Measurements from ENCODE around the gene ATXN1. TPM values are rescaled to one million over a fixed set of nuclear protein-coding genes. Genes with fewer than 3 reads are reported as not detected.

Gene ATXN1
- polyA plus RNA-seq, 2 of the 4 experiments (the other 2 are of a cell fraction): 2.9 to 8.3 TPM

- CTCF ChIA-PET: interaction anchor here (1.7 to 4.8 kb wide), 3 partner anchors 9 to 92 kb away, joined by 3 to 27 read pairs (median 10); no protein-coding TSS in a partner anchor
- DNase-seq (ENCODE audit: low read depth in 1 of 2, low spot score in 1 of 2): no peak
- Histone ChIP-seq H3K9me3 (no peaks in the 10 kb centered on the region), H3K27ac (no peak overlapping the region), H3K4me1 (peaks cover 17% of the 10 kb centered on the region), H3K4me3 (no peak overlapping the region), H3K4me2 (no peak overlapping the region)
- TF ChIP-seq, protein P1, sequence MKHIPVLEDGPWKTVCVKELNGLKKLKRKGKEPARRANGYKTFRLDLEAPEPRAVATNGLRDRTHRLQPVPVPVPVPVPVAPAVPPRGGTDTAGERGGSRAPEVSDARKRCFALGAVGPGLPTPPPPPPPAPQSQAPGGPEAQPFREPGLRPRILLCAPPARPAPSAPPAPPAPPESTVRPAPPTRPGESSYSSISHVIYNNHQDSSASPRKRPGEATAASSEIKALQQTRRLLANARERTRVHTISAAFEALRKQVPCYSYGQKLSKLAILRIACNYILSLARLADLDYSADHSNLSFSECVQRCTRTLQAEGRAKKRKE (CRISPR knock-in tag; IDR thresholded peaks at IDR 0.05; ENCODE audit: low read depth): no peak
- TF ChIP-seq SREBF2 (IDR thresholded peaks at IDR 0.05): no peak
- no peak for TF ChIP-seq RNF2 (IDR thresholded peaks at IDR 0.05; ENCODE audit: borderline replicate concordance, low read depth)
- no peak for TF ChIP-seq RAD21 (conservative IDR thresholded peaks at IDR 0.05 in 1 of 2, IDR thresholded peaks at IDR 0.05 in 1 of 2)
- POLR2A ChIA-PET: no interaction called here
- no peak for FAIRE-seq
- WGBS (ENCODE audit: missing lambda C conversion rate): 76% methylated on average over 10 of the region's 10 CpGs
- no peak for ATAC-seq
These were observed 486.2 kb downstream of the ATXN1 start for GRCh38 chr6:16274885-16275589.

- Histone ChIP-seq H3K4me3 (no peak overlapping the region), H3K4me2 (no peak overlapping the region), H3K4me1 (peaks cover 17% of the 10 kb centered on the region), H3K27ac (no peak overlapping the region), H3K9me3 (no peaks in the 10 kb centered on the region)
- FAIRE-seq (no peak), DNase-seq (ENCODE audit: low read depth in 1 of 2, low spot score in 1 of 2) (no peak), ATAC-seq (no peak)
- ChIA-PET POLR2A (no interaction called here), CTCF (interaction anchor here (1.7 to 4.8 kb wide), 2 partner anchors 12 to 92 kb away, joined by 3 to 27 read pairs; no protein-coding TSS in a partner anchor)
- TF ChIP-seq FOXS1 (CRISPR knock-in tag; IDR thresholded peaks at IDR 0.05) (no peak), HMGXB4 (CRISPR knock-in tag; IDR thresholded peaks at IDR 0.05; ENCODE audit: borderline replicate concordance) (no peak), HOXA7 (CRISPR knock-in tag; IDR thresholded peaks at IDR 0.05) (no peak), NPAS2 (CRISPR knock-in tag; IDR thresholded peaks at IDR 0.05; ENCODE audit: borderline replicate concordance) (no peak), CEBPB (IDR thresholded peaks at IDR 0.05) (no peak), JUN (IDR thresholded peaks at IDR 0.05) (no peak), EHF (CRISPR knock-in tag; IDR thresholded peaks at IDR 0.05) (no peak), SMC3 (IDR thresholded peaks at IDR 0.05) (no peak), MAZ (IDR thresholded peaks at IDR 0.05; ENCODE audit: borderline replicate concordance, low read depth, low read length) (no peak), RFX5 (IDR thresholded peaks at IDR 0.05) (no peak), CBX2 (IDR thresholded peaks at IDR 0.05; ENCODE audit: borderline replicate concordance, low read depth) (no peak)
- 70% methylated on average over 3 of the region's 4 CpGs for WGBS (ENCODE audit: missing lambda C conversion rate)
These were observed 486.8 kb downstream of the ATXN1 start for GRCh38 chr6:16274483-16274882.

DNA sequence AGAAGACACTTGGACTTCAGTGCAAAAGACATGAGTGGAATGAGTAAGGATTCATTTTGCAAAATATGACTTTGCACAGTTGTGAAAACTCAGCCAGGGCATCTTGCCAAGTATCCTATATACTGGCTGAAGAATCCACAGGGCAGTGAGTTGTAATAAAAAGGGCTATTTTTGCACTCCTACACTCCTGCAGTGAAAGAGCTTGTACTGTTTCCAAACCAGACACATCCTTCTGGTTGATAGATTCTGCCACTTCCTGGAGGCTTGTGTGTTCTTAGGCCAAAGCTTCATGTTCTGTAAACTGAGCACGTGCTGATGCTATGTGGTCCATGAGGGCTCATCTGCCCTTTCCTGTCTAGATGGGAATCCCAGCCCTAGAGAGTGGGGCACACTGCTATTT is 488.0 kb downstream of the ATXN1 start:
- H3K9me3 ChIP-seq: no peaks in the 10 kb centered on the region
- ChIA-PET CTCF (interaction anchor here (4.8 kb wide), 1 partner anchor 13 kb away, joined by 27 read pairs; no protein-coding TSS in a partner anchor), POLR2A (no interaction called here)
- DNase-seq (ENCODE audit: low read depth in 1 of 2, low spot score in 1 of 2) (no peak), ATAC-seq (no peak), FAIRE-seq (no peak)
- H3K27ac ChIP-seq: no peak overlapping the region
- WGBS (ENCODE audit: missing lambda C conversion rate): 60% methylated on average over 1 of the region's 1 CpG
- peaks cover 14% of the 10 kb centered on the region for H3K4me1 ChIP-seq
- no peak overlapping the region for H3K4me3 ChIP-seq
- H3K4me2 ChIP-seq: no peak overlapping the region
- TF ChIP-seq EHF (CRISPR knock-in tag; IDR thresholded peaks at IDR 0.05) (no peak), NFE2L2 (conservative IDR thresholded peaks at IDR 0.05; ENCODE audit: low read length) (no peak), RNF2 (IDR thresholded peaks at IDR 0.05; ENCODE audit: borderline replicate concordance, low read depth) (no peak), CEBPB (IDR thresholded peaks at IDR 0.05) (no peak), SMC3 (IDR thresholded peaks at IDR 0.05) (no peak), MAFK (IDR thresholded peaks at IDR 0.05; ENCODE audit: partially characterized antibody) (no peak), HEYL (CRISPR knock-in tag; IDR thresholded peaks at IDR 0.05) (no peak), HES2 (IDR thresholded peaks at IDR 0.05) (no peak), REST (IDR thresholded peaks at IDR 0.05) (no peak)
